Superior temporal gyrus (tissue), 1 donor: Measurements from ENCODE around the gene CALML6.
"Not testable (repeated sequence)": the region's sequence is repeated elsewhere in the genome, so short reads cannot be mapped to it uniquely, and the experiment has no call there.

Source experiments
- DNase-seq: peaks from one replicate; pipeline ENCODE4 v3.0.0-alpha.2; 2016; ENCODE audit errors: extremely low spot score

The CALML6 gene

GRCh38 chr1:1925437-1926345, 10.6 kb downstream of the CALML6 start:
- DNase-seq = no peak

- no peak for DNase-seq
Observed at GRCh38 chr1:1926346-1926811, 11.3 kb downstream of the CALML6 start.

- DNase-seq = no peak
Observed at GRCh38 chr1:1926886-1927660, 12.0 kb downstream of the CALML6 start.

- DNase-seq = no peak
Observed at GRCh38 chr1:1927751-1928150, 12.7 kb downstream of the CALML6 start.

GRCh38 chr1:1928231-1929101, 13.4 kb downstream of the CALML6 start:
- DNase-seq = no peak

GRCh38 chr1:1929102-1929638, 14.1 kb downstream of the CALML6 start:
- no peak for DNase-seq

GRCh38 chr1:1929639-1930545, 14.8 kb downstream of the CALML6 start:
- no peak for DNase-seq

GRCh38 chr1:1934848-1935247, 19.8 kb downstream of the CALML6 start:
- not testable (repeated sequence) for DNase-seq

- no peak for DNase-seq
Observed at GRCh38 chr1:1937061-1937460, 22.0 kb downstream of the CALML6 start.

- DNase-seq = no peak
Observed at GRCh38 chr1:1937549-1938275, 22.7 kb downstream of the CALML6 start.

GRCh38 chr1:1938276-1938573, 23.2 kb downstream of the CALML6 start:
- DNase-seq = no peak

GRCh38 chr1:1938613-1939295, 23.7 kb downstream of the CALML6 start:
- no peak for DNase-seq

- DNase-seq = no peak
Observed at GRCh38 chr1:1939296-1940122, 24.4 kb downstream of the CALML6 start.

- DNase-seq = no peak
Observed at GRCh38 chr1:1940123-1940425, 25.0 kb downstream of the CALML6 start.

- no peak for DNase-seq
Observed at GRCh38 chr1:1941211-1941841, 26.3 kb downstream of the CALML6 start.

GRCh38 chr1:1941868-1942752, 27.1 kb downstream of the CALML6 start:
- no peak for DNase-seq
